Limb (tissue), 2 donors: ENCODE measurements around the gene OR51B4.
"Not testable (repeated sequence)": the region's sequence is repeated elsewhere in the genome, so short reads cannot be mapped to it uniquely, and the experiment has no call there.

Source experiments
- DNase-seq, 2 donors: peaks; one replicate each; pipeline ENCODE4 v3.0.0-alpha.2; 2016; ENCODE audit errors: extremely low spot score in 2 of 2

OR51B4 gene

GRCh38 chr11:5274395-5274794, 27.4 kb downstream of the OR51B4 start:
- DNase-seq: no peak

GRCh38 chr11:5272395-5273017, 29.2 kb downstream of the OR51B4 start:
- DNase-seq: no peak

- no peak for DNase-seq
Observed at GRCh38 chr11:5269715-5270147, 32.0 kb downstream of the OR51B4 start, which contains the start of gene HBE1. Gene HBE1, minus strand, starts transcription at chr11:5269945. Its CDS starts 55 bp downstream, at chr11:5269890.

- DNase-seq: no peak
Observed at GRCh38 chr11:5267033-5267563, 34.6 kb downstream of the OR51B4 start.

- DNase-seq: no peak
Observed at GRCh38 chr11:5266609-5267008, 35.1 kb downstream of the OR51B4 start.

GRCh38 chr11:5265832-5266231, 35.9 kb downstream of the OR51B4 start:
- no peak for DNase-seq

- no peak for DNase-seq
Observed at GRCh38 chr11:5258543-5259262, 43.0 kb downstream of the OR51B4 start.

- DNase-seq: no peak
Observed at GRCh38 chr11:5257296-5257695, 44.5 kb downstream of the OR51B4 start.

GRCh38 chr11:5254646-5255413, 46.9 kb downstream of the OR51B4 start, which contains the start of gene HBG2:
Gene HBG2, minus strand, starts transcription at chr11:5254781. Its CDS starts 53 bp downstream, at chr11:5254728.
- DNase-seq: not testable (repeated sequence)

- not testable (repeated sequence) for DNase-seq
Observed at GRCh38 chr11:5254023-5254422, 47.7 kb downstream of the OR51B4 start.

- not testable (repeated sequence) for DNase-seq
Observed at GRCh38 chr11:5253440-5253839, 48.3 kb downstream of the OR51B4 start.

GRCh38 chr11:5252919-5253265, 48.9 kb downstream of the OR51B4 start:
- no peak for DNase-seq

- DNase-seq: no peak
Observed at GRCh38 chr11:5252192-5252918, 49.4 kb downstream of the OR51B4 start.

GRCh38 chr11:5251746-5252145, 50.0 kb downstream of the OR51B4 start:
- no peak for DNase-seq
